GM23338 (cell line): Measurements from ENCODE around the gene SZRD1. TPM values are rescaled to one million over a fixed set of nuclear protein-coding genes. Genes with fewer than 3 reads are reported as not detected.

Experiments
- ATAC-seq: fragments of 200-7000 bp; cut with Tn5 transposase; 3 replicates; pipeline ENCODE4 v1.9.1; 2020
- DNase-seq: peaks from one replicate; pipeline ENCODE4 v3.0.0-alpha.2; 2015; ENCODE audit warnings: low spot score
- H2AFZ ChIP-seq: fragments of 200-600 bp; sonication (generic); 2 replicates; pipeline ENCODE4 v1.8.0; 2016; ENCODE audit warnings: antibody characterized with exemption, mild to moderate bottlenecking, moderate library complexity
- H3F3A ChIP-seq: fragments of 200-600 bp; sonication (generic); replicated peaks from 2 replicates; pipeline ENCODE4 v1.8.0; 2017; ENCODE audit warnings: antibody characterized with exemption, mixed run types, low read depth
- H3K27ac ChIP-seq: fragments of 200-600 bp; sonication (generic); 2 replicates; pipeline ENCODE4 v1.6.1; 2016; ENCODE audit warnings: low read depth
- H3K27me3 ChIP-seq: fragments of 200-600 bp; sonication (generic); 2 replicates; pipeline ENCODE4 v1.8.0; 2016; ENCODE audit warnings: mild to moderate bottlenecking, mixed run types, moderate library complexity; ENCODE audit not compliant: insufficient read depth
- H3K36me3 ChIP-seq: fragments of 200-600 bp; sonication (generic); 2 replicates; pipeline ENCODE4 v1.8.0; 2016; ENCODE audit warnings: mild to moderate bottlenecking; ENCODE audit not compliant: insufficient read depth
- H3K4me1 ChIP-seq: fragments of 200-600 bp; sonication (generic); 2 replicates; pipeline ENCODE4 v1.8.0; 2016; ENCODE audit warnings: mild to moderate bottlenecking, moderate library complexity; ENCODE audit not compliant: insufficient read depth
- H3K4me2 ChIP-seq: fragments of 200-600 bp; sonication (generic); 2 replicates; pipeline ENCODE4 v1.7.1; 2017; ENCODE audit warnings: mixed run types
- H3K4me3 ChIP-seq: fragments of 200-600 bp; sonication (generic); 2 replicates; pipeline ENCODE4 v1.6.1; 2016; ENCODE audit warnings: mixed run types
- H3K79me2 ChIP-seq: fragments of 200-600 bp; sonication (generic); replicated peaks from 2 replicates; pipeline ENCODE4 v1.8.0; 2017; ENCODE audit warnings: mild to moderate bottlenecking; ENCODE audit not compliant: insufficient read depth
- H3K9me2 ChIP-seq: fragments of 200-600 bp; sonication (generic); 2 replicates; pipeline ENCODE4 v1.8.0; 2017; ENCODE audit not compliant: insufficient read depth
- H4K20me1 ChIP-seq: fragments of 200-600 bp; sonication (generic); replicated peaks from 2 replicates; pipeline ENCODE4 v1.8.0; 2017; ENCODE audit warnings: mild to moderate bottlenecking; ENCODE audit not compliant: insufficient read depth
- H3K27ac Mint-ChIP-seq: 2 replicates; pipeline ENCODE4 v1.8.0; 2020; ENCODE audit warnings: inconsistent platforms, mild to moderate bottlenecking, moderate library complexity, mixed read lengths
- H3K27me3 Mint-ChIP-seq: 3 replicates; pipeline ENCODE4 v1.8.0; 2022; ENCODE audit warnings: low read depth, mild to moderate bottlenecking, moderate library complexity, mixed read lengths, inconsistent platforms; ENCODE audit not compliant: insufficient read depth, poor library complexity
- H3K36me3 Mint-ChIP-seq: 3 replicates; pipeline ENCODE4 v1.8.0; 2021; ENCODE audit warnings: low read depth, mild to moderate bottlenecking, inconsistent platforms, moderate library complexity, mixed read lengths
- H3K4me1 Mint-ChIP-seq: 3 replicates; pipeline ENCODE4 v1.8.0; 2020; ENCODE audit warnings: mild to moderate bottlenecking, inconsistent platforms, mixed read lengths
- H3K4me3 Mint-ChIP-seq: 3 replicates; pipeline ENCODE4 v1.8.0; 2021; ENCODE audit warnings: moderate library complexity, mild to moderate bottlenecking, inconsistent platforms, mixed read lengths
- H3K9me3 Mint-ChIP-seq: 3 replicates; pipeline ENCODE4 v1.8.0; 2020; ENCODE audit warnings: moderate library complexity, mild to moderate bottlenecking, inconsistent platforms, mixed read lengths
- CREB1 ChIP-seq: fragments of 250-450 bp; sonication (Bioruptor Pico); IDR thresholded peaks from 2 replicates; pipeline ENCODE4 v1.5.0; 2020; ENCODE audit warnings: low read depth, mild to moderate bottlenecking, moderate library complexity
- CTCF ChIP-seq, 2 experiments: fragments of 200-600 bp in 1 of 2; sonication (generic) in 1 of 2; conservative IDR thresholded peaks; 2 replicates each; pipeline versions ENCODE4 v1.5.1 to v1.6.1; 2016 to 2017; ENCODE audit warnings: antibody characterized with exemption in 2 of 2, low read depth in 2 of 2, mild to moderate bottlenecking in 2 of 2, moderate library complexity in 1 of 2
- ETS1 ChIP-seq: IDR thresholded peaks from 2 replicates; pipeline ENCODE4 v1.6.1; 2016; ENCODE audit warnings: antibody characterized with exemption
- EZH2 ChIP-seq: fragments of 200-600 bp; sonication (generic); IDR thresholded peaks from one replicate; pipeline ENCODE4 v1.8.0; 2017; ENCODE audit warnings: antibody characterized with exemption, mild to moderate bottlenecking, low read depth; ENCODE audit not compliant: unreplicated experiment
- EZH2phosphoT487 ChIP-seq: fragments of 200-600 bp; sonication (generic); IDR thresholded peaks from one replicate; pipeline ENCODE4 v1.8.1; 2018; ENCODE audit warnings: antibody characterized with exemption; ENCODE audit not compliant: unreplicated experiment
- STAT1 ChIP-seq: IDR thresholded peaks from one replicate; pipeline ENCODE4 v1.6.1; 2016; ENCODE audit warnings: antibody characterized with exemption; ENCODE audit not compliant: unreplicated experiment
- ZNF114 ChIP-seq: fragments of 250-450 bp; sonication (Bioruptor Pico); IDR thresholded peaks from 2 replicates; pipeline ENCODE4 v1.5.0; 2020; ENCODE audit warnings: mild to moderate bottlenecking, moderate library complexity
- ZNF331 ChIP-seq: fragments of 250-450 bp; sonication (Bioruptor Pico); IDR thresholded peaks from 2 replicates; pipeline ENCODE4 v1.5.0; 2020; ENCODE audit warnings: low read depth, mild to moderate bottlenecking, moderate library complexity
- ZNF462 ChIP-seq: fragments of 250-450 bp; sonication (Bioruptor Pico); IDR thresholded peaks from 2 replicates; pipeline ENCODE4 v1.5.0; 2020; ENCODE audit warnings: mild to moderate bottlenecking, moderate library complexity
- polyA plus RNA-seq: library from polyadenylated mRNA; unstranded; fragments of >200 nt; fragmentation: Nextera tagmentation; extraction: Ambion mirVana; gene quantifications from 2 replicates; pipeline ENCODE4 v1.2.1, GENCODE V29; 2016
- total RNA-seq: library from RNA; depleted of rRNA; stranded (reverse); fragments of >200 nt; shearing (Covaris generic); gene quantifications from 2 replicates; pipeline ENCODE4 v1.2.3, GENCODE V29; 2014

The SZRD1 gene
- total and polyA plus RNA-seq, 2 experiments from 2014 or later = 32.5 to 70.9 TPM

- Histone ChIP-seq H2AFZ (no peak overlapping the region), H4K20me1 (peaks cover 10% of the 10 kb centered on the region; the same call in 1 of the 2 replicates), H3K27me3 (no peaks in the 10 kb centered on the region), H3K9me2 (no peaks in the 10 kb centered on the region), H3K27ac (no peak overlapping the region; the same call in 1 of the 2 replicates), H3K4me3 (no peak overlapping the region), H3K4me1 (no peaks in the 10 kb centered on the region), H3K4me2 (no peak overlapping the region), H3F3A (no peaks in the 10 kb centered on the region), H3K36me3 (no peaks in the 10 kb centered on the region), H3K79me2 (peaks cover 75% of the 10 kb centered on the region)
- peaks cover 2% of the 10 kb centered on the region for H3K27me3 Mint-ChIP-seq
- DNase-seq (no peak), ATAC-seq (no peak; the same call in 2 of the 3 replicates)
- no peak for TF ChIP-seq ZNF114 (CRISPR knock-in tag)
- TF ChIP-seq STAT1 = no peak
- no peak overlapping the region; the same call in 1 of the 2 replicates for H3K27ac Mint-ChIP-seq
- H3K36me3 Mint-ChIP-seq = peaks cover 3% of the 10 kb centered on the region; the same call in 2 of the 3 replicates
- H3K4me1 Mint-ChIP-seq = peaks cover 7% of the 10 kb centered on the region; the same call in 2 of the 3 replicates
- no peak overlapping the region for H3K4me3 Mint-ChIP-seq
- H3K9me3 Mint-ChIP-seq = no peaks in the 10 kb centered on the region
Observed at GRCh38 chr1:16321176-16321867, 45.7 kb upstream of the SZRD1 start.

- peaks cover 7% of the 10 kb centered on the region for H3K36me3 Mint-ChIP-seq
- H3K4me1 Mint-ChIP-seq = peaks cover 4% of the 10 kb centered on the region; the same call in 1 of the 3 replicates
- Histone ChIP-seq H3K4me2 (no peak overlapping the region), H3K27ac (no peak overlapping the region), H3K36me3 (no peaks in the 10 kb centered on the region), H3K27me3 (no peaks in the 10 kb centered on the region), H2AFZ (no peak overlapping the region), H3K9me2 (no peaks in the 10 kb centered on the region), H3F3A (no peaks in the 10 kb centered on the region), H3K4me3 (no peak overlapping the region), H3K79me2 (peaks cover 82% of the 10 kb centered on the region), H3K4me1 (no peaks in the 10 kb centered on the region), H4K20me1 (peaks cover 16% of the 10 kb centered on the region)
- no peak for ATAC-seq
- peaks cover 1% of the 10 kb centered on the region for H3K27me3 Mint-ChIP-seq
- H3K9me3 Mint-ChIP-seq = no peaks in the 10 kb centered on the region
- DNase-seq = no peak
- H3K27ac Mint-ChIP-seq = no peak overlapping the region
- no peak overlapping the region for H3K4me3 Mint-ChIP-seq
- TF ChIP-seq EZH2phosphoT487 (no peak), ETS1 (no peak), CREB1 (CRISPR knock-in tag) (no peak), STAT1 (no peak), ZNF331 (CRISPR knock-in tag) (no peak), ZNF114 (CRISPR knock-in tag) (no peak), ZNF462 (CRISPR knock-in tag) (no peak), EZH2 (no peak), CTCF (conservative IDR thresholded peaks at IDR 0.05; ENCODE audit: low read depth in 2 of 2) (no peak)
Observed at GRCh38 chr1:16324456-16324890, 42.6 kb upstream of the SZRD1 start.
